Lung microvascular endothelial cell (primary cell): ENCODE results near the gene GAREM1. TPM values are rescaled to one million over a fixed set of nuclear protein-coding genes. Genes with fewer than 3 reads are reported as not detected.
"Not testable (repeated sequence)": the region's sequence is repeated elsewhere in the genome, so short reads cannot be mapped to it uniquely, and the experiment has no call there.

ENCODE experiments used
- DNase-seq, 2 donors: peaks; one replicate each; pipeline versions ENCODE4 v3.0.0 to v3.0.0-alpha.2; 2010; ENCODE audit warnings: low read depth in 2 of 2
- total RNA-seq: library from RNA; depleted of rRNA; stranded (reverse); fragments of >200 nt; gene quantifications from 2 replicates; pipeline ENCODE4 v1.2.1, GENCODE V29; 2014

The GAREM1 gene
- total RNA-seq, 1 donor from 2014 or later, result 0.20 TPM

GRCh38 chr18:32258558-32259204, 212.0 kb downstream of the GAREM1 start:
- DNase-seq, result no peak

- no peak for DNase-seq
These were observed 212.5 kb downstream of the GAREM1 start for GRCh38 chr18:32258148-32258547.

- DNase-seq, result no peak
These were observed 213.4 kb downstream of the GAREM1 start for GRCh38 chr18:32257084-32257785.

- no peak for DNase-seq
These were observed 215.1 kb downstream of the GAREM1 start for GRCh38 chr18:32255570-32255969.

GRCh38 chr18:32252141-32252860, 218.4 kb downstream of the GAREM1 start:
- no peak for DNase-seq

- no peak for DNase-seq
These were observed 219.2 kb downstream of the GAREM1 start for GRCh38 chr18:32251466-32251865.

GRCh38 chr18:32249147-32249929, 221.3 kb downstream of the GAREM1 start:
- no peak for DNase-seq

GRCh38 chr18:32244881-32245280, 225.8 kb downstream of the GAREM1 start:
- no peak for DNase-seq

- DNase-seq, result no peak
These were observed 227.3 kb downstream of the GAREM1 start for GRCh38 chr18:32243358-32243757.

- no peak for DNase-seq
These were observed 228.3 kb downstream of the GAREM1 start for GRCh38 chr18:32242395-32242794.

- DNase-seq, result no peak
These were observed 231.9 kb downstream of the GAREM1 start for GRCh38 chr18:32238635-32239268.

- DNase-seq, result no peak
These were observed 233.6 kb downstream of the GAREM1 start for GRCh38 chr18:32237049-32237448.

GRCh38 chr18:32233348-32233747, 237.3 kb downstream of the GAREM1 start:
- DNase-seq, result not testable (repeated sequence)

- no peak for DNase-seq
These were observed 251.2 kb downstream of the GAREM1 start for GRCh38 chr18:32219431-32220018.

- DNase-seq, result no peak
These were observed 254.3 kb downstream of the GAREM1 start for GRCh38 chr18:32216390-32216789.

- no peak for DNase-seq
These were observed 257.0 kb downstream of the GAREM1 start for GRCh38 chr18:32213693-32214092.
